ENCODE measurements around the gene SPEF1. TPM values are rescaled to one million over a fixed set of nuclear protein-coding genes. Genes with fewer than 3 reads are reported as not detected.

Gene SPEF1
- total RNA-seq, 2 donors from 2014 or later = 0.66 to 1.3 TPM

- Histone ChIP-seq H3K9me3 (no peaks in the 10 kb centered on the region), H3K4me1 (peaks cover 32% of the 10 kb centered on the region), H3K27me3 (no peaks in the 10 kb centered on the region), H3K27ac (no peak overlapping the region), H3K4me3 (no peak overlapping the region), H3K36me3 (replicated peaks in 1 of 2; ENCODE audit: insufficient read depth in 1 of 2, low read depth in 2 of 2) (no peaks in the 10 kb centered on the region)
- intact Hi-C loops (cut with DNase I) = loop anchor here (5.0 to 10.0 kb wide), 2 partner anchors 34 to 66 kb away; partner anchors contain the start of gene AP5S1
- ATAC-seq (no peak), DNase-seq (no peak)
- 52 to 55% methylated on average over 4 of the region's 4 CpGs for WGBS, 2 donors
- TF ChIP-seq POLR2A (IDR thresholded peaks at IDR 0.05) (no peak), CTCF (IDR thresholded peaks at IDR 0.05) (no peak)
These were observed 7.5 kb upstream of the SPEF1 start for GRCh38 chr20:3788685-3789155.

- Histone ChIP-seq H3K27me3 (no peaks in the 10 kb centered on the region), H3K4me3 (no peak overlapping the region), H3K36me3 (replicated peaks in 1 of 2; ENCODE audit: insufficient read depth in 1 of 2, low read depth in 2 of 2) (no peaks in the 10 kb centered on the region), H3K4me1 (peaks cover 44% of the 10 kb centered on the region), H3K9me3 (no peaks in the 10 kb centered on the region), H3K27ac (peak overlapping the region in 2 of 4 donors; percentile 10 to 58)
- WGBS, 2 donors = 59% methylated on average over 5 of the region's 5 CpGs
- intact Hi-C loops (cut with DNase I) = loop anchor here (5.0 to 10.0 kb wide), 2 partner anchors 35 to 67 kb away; partner anchors contain the start of gene AP5S1
- ATAC-seq = no peak
- no peak for DNase-seq
- TF ChIP-seq POLR2A (IDR thresholded peaks at IDR 0.05) (no peak), CTCF (IDR thresholded peaks at IDR 0.05) (no peak)
These were observed 6.2 kb upstream of the SPEF1 start for GRCh38 chr20:3787324-3788014.

GRCh38 chr20:3786665-3787323 is 5.5 kb upstream of the SPEF1 start, which contains the start of gene CENPB:
Gene CENPB, minus strand, starts transcription at chr20:3786740. Its CDS starts 257 bp downstream, at chr20:3786483.
- 1% methylated on average over 25 to 37 of the region's 70 CpGs for WGBS, 2 donors
- TF ChIP-seq POLR2A (IDR thresholded peaks at IDR 0.05) (no peak), CTCF (IDR thresholded peaks at IDR 0.05) (peak; percentile 64 to 94 (median 90))
- Histone ChIP-seq H3K27ac (peak within 1 kb of the TSS; percentile 59 to 85 (median 68)), H3K4me3 (peak within 1 kb of the TSS; percentile 35 to 38), H3K36me3 (replicated peaks in 1 of 2; ENCODE audit: insufficient read depth in 1 of 2, low read depth in 2 of 2) (no peaks in the 10 kb centered on the region), H3K27me3 (no peaks in the 10 kb centered on the region), H3K4me1 (peaks cover 49% of the 10 kb centered on the region), H3K9me3 (no peaks in the 10 kb centered on the region)
- intact Hi-C loops (cut with DNase I) = loop anchor here (5.0 to 10.0 kb wide), 2 partner anchors 36 to 68 kb away; partner anchors contain the start of gene AP5S1
- DNase-seq (peak; percentile 89 to 93 (median 91)), ATAC-seq (peak; percentile 94)

- ATAC-seq (peak; percentile 45), DNase-seq (peak; percentile 53 to 61 (median 60))
- H3K27me3 ChIP-seq = no peaks in the 10 kb centered on the region
- peak overlapping the region; percentile 35 to 38 for H3K4me3 ChIP-seq
- TF ChIP-seq CTCF (IDR thresholded peaks at IDR 0.05) (no peak), POLR2A (IDR thresholded peaks at IDR 0.05) (no peak)
- H3K36me3 ChIP-seq (replicated peaks in 1 of 2; ENCODE audit: insufficient read depth in 1 of 2, low read depth in 2 of 2) = no peaks in the 10 kb centered on the region
- peak overlapping the region; percentile 59 to 85 (median 68) for H3K27ac ChIP-seq
- H3K9me3 ChIP-seq = no peaks in the 10 kb centered on the region
- H3K4me1 ChIP-seq = peaks cover 56% of the 10 kb centered on the region
- WGBS, 2 donors = 0% methylated on average over 34 of the region's 35 CpGs; no CpG with 5 or more reads in 1 of the 2 donors
- intact Hi-C loops (cut with DNase I) = loop anchor here (5.0 to 10.0 kb wide), 2 partner anchors 36 to 69 kb away; partner anchors contain the start of gene AP5S1
These were observed 4.9 kb upstream of the SPEF1 start for GRCh38 chr20:3786126-3786484.

All from body of pancreas (tissue), 4 donors.